ENCODE results near the gene RAB11FIP3.

RAB11FIP3 gene

DNA sequence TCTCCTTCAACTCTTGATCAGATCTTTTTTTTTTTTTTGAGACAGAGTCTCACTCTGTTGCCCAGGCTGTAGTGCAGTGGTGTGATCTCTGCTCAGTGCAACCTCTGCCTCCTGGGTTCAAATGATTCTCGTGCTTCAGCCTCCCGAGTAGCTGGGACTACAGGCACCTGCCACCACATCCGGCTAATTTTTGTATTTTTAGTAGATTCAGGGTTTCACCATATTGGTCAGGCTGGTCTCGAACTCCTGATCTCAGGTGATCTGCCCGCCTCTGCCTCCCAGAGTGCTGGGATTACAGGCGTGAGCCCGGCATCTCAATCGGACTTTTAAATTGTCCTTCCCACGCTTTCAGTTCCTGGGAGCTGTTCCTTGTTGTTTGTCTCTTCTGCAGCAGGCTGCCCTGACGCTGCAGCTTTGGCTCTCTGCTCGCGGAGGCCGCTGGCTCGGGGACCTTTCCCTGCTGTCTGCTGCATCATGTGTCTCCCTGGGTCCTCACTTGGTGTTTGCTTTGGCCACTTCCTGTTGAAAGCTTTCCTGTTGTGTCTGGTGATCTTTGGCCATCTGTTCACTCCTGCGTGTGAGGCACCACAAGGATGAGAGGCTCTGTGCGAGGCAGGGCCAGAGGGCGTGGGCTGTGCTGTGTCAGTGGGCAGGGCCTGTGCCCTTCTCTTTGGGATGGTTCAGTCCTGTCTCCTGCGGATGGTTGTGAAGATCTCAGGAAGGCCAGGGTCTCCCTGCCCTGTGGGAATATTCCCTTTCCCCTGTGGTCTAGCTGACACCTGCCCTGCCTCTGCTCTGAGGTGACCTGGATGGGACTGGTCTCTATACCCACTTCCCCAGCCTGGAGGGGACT is 83.7 kb downstream of the RAB11FIP3 start:
- TF ChIP-seq, protein P1, sequence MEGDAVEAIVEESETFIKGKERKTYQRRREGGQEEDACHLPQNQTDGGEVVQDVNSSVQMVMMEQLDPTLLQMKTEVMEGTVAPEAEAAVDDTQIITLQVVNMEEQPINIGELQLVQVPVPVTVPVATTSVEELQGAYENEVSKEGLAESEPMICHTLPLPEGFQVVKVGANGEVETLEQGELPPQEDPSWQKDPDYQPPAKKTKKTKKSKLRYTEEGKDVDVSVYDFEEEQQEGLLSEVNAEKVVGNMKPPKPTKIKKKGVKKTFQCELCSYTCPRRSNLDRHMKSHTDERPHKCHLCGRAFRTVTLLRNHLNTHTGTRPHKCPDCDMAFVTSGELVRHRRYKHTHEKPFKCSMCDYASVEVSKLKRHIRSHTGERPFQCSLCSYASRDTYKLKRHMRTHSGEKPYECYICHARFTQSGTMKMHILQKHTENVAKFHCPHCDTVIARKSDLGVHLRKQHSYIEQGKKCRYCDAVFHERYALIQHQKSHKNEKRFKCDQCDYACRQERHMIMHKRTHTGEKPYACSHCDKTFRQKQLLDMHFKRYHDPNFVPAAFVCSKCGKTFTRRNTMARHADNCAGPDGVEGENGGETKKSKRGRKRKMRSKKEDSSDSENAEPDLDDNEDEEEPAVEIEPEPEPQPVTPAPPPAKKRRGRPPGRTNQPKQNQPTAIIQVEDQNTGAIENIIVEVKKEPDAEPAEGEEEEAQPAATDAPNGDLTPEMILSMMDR (IDR thresholded peaks at IDR 0.05; ENCODE audit: low read depth, low read length) = no peak

DNA sequence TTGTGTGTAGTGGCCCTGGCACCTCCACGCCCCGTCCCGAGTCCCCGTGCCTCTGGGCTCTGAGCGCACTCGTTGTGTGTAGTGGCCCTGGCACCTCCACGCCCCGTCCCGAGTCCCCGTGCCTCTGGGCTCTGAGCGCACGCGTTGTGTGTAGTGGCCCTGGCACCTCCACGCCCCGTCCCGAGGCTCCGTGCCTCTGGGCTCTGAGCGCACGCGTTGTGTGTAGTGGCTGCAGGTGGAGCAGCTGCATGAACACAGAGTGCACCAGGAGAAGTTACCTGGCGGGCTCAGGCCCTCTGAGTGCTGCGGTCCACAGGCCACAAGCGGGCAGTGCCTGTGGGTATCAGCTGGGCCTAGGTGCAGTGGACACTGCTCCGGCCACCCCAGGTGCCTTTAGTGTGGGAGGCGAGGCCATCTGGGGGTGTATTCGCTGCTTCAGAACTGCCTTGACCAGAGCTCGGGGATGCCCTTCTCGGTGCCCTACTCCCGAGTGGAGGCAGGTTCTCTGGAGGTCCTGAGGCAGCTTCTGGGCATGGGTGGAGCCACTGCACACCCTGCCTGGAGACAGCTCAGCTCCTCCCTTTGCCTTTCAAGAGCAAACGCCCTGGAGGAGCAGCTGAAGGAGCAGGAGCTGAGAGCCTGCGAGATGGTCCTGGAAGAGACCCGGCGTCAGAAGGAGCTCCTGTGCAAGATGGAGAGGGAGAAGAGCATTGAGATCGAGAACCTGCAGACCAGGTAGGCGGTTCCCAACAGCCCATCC is 84.8 kb downstream of the RAB11FIP3 start:
- DNase-seq (ENCODE audit: extremely low read depth, low read depth) = no peak
- TF ChIP-seq, protein P1 (IDR thresholded peaks at IDR 0.05; ENCODE audit: low read depth, low read length) = no peak

More for the DNA sequence above, 83.7 kb downstream of the RAB11FIP3 start:
- DNase-seq (ENCODE audit: extremely low read depth, low read depth) = no peak

DNA sequence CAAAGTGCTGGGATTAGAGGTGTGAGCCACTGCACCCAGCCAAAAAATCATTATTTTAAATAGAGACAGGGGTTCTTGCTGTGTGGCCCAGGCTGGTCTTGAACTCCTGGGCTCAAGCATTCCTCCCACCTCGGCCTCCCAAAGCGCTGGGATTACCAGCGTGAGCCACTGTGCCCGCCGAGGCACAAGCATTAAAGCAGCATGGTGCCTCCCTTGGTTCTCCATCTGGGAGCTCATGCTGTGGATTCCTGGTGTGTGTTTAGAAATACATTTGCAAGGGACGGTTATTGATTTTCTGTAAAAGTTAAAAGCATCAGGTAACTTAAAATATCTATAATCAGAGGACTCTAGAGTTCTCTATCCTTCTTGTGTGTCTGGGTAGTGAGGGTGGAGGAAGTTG is 87.4 kb downstream of the RAB11FIP3 start:
- TF ChIP-seq, protein P1 (IDR thresholded peaks at IDR 0.05; ENCODE audit: low read depth, low read length) = no peak
- no peak for DNase-seq (ENCODE audit: extremely low read depth, low read depth)

DNA sequence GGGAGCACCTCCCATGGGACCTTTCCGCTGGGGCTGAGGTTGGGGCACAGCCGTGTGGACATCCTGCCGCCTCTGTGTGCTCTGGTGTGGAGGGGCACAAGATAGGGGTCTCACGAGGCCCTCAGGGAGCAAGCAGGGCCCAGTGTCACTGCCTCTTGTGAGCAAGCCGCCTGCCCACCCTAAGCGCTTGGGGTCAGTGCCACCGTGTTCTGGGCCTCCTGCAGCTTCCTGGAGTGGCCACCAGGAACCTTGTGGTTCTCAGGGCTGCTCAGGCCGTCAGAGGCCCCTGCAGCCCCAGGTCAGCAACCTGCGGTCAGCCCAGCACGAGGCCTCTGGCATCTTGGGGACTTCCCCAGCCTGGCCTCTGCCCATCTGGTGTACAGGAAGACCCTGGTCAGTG is 88.5 kb downstream of the RAB11FIP3 start:
- DNase-seq (ENCODE audit: extremely low read depth, low read depth) = no peak
- TF ChIP-seq, protein P1 (IDR thresholded peaks at IDR 0.05; ENCODE audit: low read depth, low read length) = no peak

DNA sequence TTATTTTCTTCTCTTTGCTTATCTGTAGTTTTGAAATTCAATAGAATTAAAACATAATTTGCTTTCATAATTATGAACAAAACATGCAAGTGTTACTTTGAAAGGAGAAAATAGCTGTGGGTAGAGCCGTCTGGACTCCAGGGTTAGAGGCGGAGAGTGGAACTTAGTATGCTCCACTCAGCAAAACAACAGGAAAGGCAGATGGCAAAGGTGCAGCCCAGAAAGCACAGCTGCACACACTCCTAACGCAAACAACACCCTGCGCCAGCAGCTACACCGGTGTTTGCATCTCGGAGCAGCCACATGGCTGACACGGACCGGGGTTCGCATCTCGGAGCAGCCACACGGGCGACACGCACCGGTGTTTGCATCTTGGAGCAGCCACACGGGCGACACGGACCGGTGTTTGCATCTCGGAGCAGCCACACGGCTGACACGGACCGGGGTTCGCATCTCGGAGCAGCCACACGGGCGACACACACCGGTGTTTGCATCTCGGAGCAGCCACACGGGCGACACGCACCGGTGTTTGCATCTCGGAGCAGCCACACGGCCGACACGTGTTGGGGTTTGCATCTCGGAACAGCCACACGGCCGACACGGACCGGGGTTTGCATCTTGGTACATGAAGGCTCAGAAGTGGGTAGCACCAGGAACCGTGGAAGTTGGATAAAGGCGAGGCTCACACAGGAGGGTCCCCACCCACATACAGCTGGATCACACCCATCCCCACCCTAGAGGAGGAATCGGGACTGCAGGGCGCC is 89.9 kb downstream of the RAB11FIP3 start:
- no peak for DNase-seq (ENCODE audit: extremely low read depth, low read depth)
- TF ChIP-seq, protein P1 (IDR thresholded peaks at IDR 0.05; ENCODE audit: low read depth, low read length) = no peak

DNA sequence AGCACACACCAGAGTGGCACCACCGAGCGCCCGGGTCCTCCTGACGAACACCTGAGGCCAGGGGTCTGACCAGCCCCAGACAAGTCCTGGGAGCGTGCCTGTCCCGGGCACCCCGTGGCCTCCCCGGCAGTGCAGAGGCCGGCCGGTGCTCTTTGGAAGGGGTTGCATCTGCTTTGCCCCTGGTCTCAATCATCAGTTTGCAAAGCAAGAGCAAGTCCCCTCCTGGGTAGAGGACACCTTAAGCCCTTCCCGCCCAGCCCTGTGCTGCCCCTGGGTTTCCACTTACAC is 90.4 kb downstream of the RAB11FIP3 start:
- DNase-seq (ENCODE audit: extremely low read depth, low read depth) = no peak
- TF ChIP-seq, protein P1 (IDR thresholded peaks at IDR 0.05; ENCODE audit: low read depth, low read length) = no peak
